Muscle layer of duodenum (tissue), 2 donors: ENCODE measurements around the gene HECW1.
"Not testable (repeated sequence)": the region's sequence is repeated elsewhere in the genome, so short reads cannot be mapped to it uniquely, and the experiment has no call there.

Experiments used
- H3K27ac ChIP-seq: one replicate; pipeline ENCODE4 v1.7.0; 2013; ENCODE audit warnings: mild to moderate bottlenecking, low read length
- H3K27me3 ChIP-seq: one replicate; pipeline ENCODE4 v1.7.0; 2013; ENCODE audit warnings: low read depth, mild to moderate bottlenecking, control low read depth, low read length
- H3K36me3 ChIP-seq, 2 donors: one replicate each; pipeline ENCODE4 v1.7.0; 2013; ENCODE audit warnings: low read length in 2 of 2, control low read depth in 1 of 2, mild to moderate bottlenecking in 1 of 2; ENCODE audit not compliant: insufficient read depth in 2 of 2, control insufficient read depth in 1 of 2
- H3K4me1 ChIP-seq, 2 donors: one replicate each; pipeline ENCODE4 v1.7.0; 2013; ENCODE audit warnings: low read length in 2 of 2, mild to moderate bottlenecking in 2 of 2, control low read depth in 1 of 2, moderate library complexity in 1 of 2; ENCODE audit not compliant: insufficient read depth in 2 of 2, control insufficient read depth in 1 of 2
- H3K4me3 ChIP-seq, 2 donors: one replicate each; pipeline ENCODE4 v1.7.0; 2013; ENCODE audit warnings: low read length in 2 of 2, low read depth in 1 of 2, mild to moderate bottlenecking in 1 of 2
- H3K9me3 ChIP-seq, 2 donors: one replicate each; pipeline ENCODE4 v1.7.0; 2013; ENCODE audit warnings: low read length in 2 of 2, control low read depth in 1 of 2, mild to moderate bottlenecking in 1 of 2; ENCODE audit not compliant: control insufficient read depth in 1 of 2
- donor health status: healthy.

Gene HECW1

GRCh38 chr7:43559171-43559945 is 446.9 kb downstream of the HECW1 start:
- Histone ChIP-seq H3K27me3 (no peaks in the 10 kb centered on the region), H3K9me3 (no peaks in the 10 kb centered on the region), H3K4me3 (no peak overlapping the region), H3K27ac (no peak overlapping the region), H3K4me1 (no peaks in the 10 kb centered on the region), H3K36me3 (no peaks in the 10 kb centered on the region)

- Histone ChIP-seq H3K27me3 (no peaks in the 10 kb centered on the region), H3K9me3 (no peaks in the 10 kb centered on the region), H3K4me3 (no peak overlapping the region), H3K27ac (no peak overlapping the region), H3K4me1 (no peaks in the 10 kb centered on the region), H3K36me3 (no peaks in the 10 kb centered on the region)
Observed at GRCh38 chr7:43559946-43560335, 447.5 kb downstream of the HECW1 start.

- Histone ChIP-seq H3K4me3 (no peak overlapping the region), H3K9me3 (no peaks in the 10 kb centered on the region), H3K36me3 (no peaks in the 10 kb centered on the region), H3K4me1 (no peaks in the 10 kb centered on the region), H3K27ac (no peak overlapping the region), H3K27me3 (no peaks in the 10 kb centered on the region)
Observed at GRCh38 chr7:43560742-43561330, 448.4 kb downstream of the HECW1 start.

- no peaks in the 10 kb centered on the region for H3K36me3 ChIP-seq
- H3K9me3 ChIP-seq, result no peaks in the 10 kb centered on the region
- H3K27me3 ChIP-seq, result no peaks in the 10 kb centered on the region
- no peak overlapping the region for H3K27ac ChIP-seq
- H3K4me1 ChIP-seq, result no peaks in the 10 kb centered on the region
- no peak overlapping the region for H3K4me3 ChIP-seq
Observed at GRCh38 chr7:43562383-43562782, 449.9 kb downstream of the HECW1 start.

- H3K27me3 ChIP-seq, result no peaks in the 10 kb centered on the region
- H3K4me1 ChIP-seq, result no peaks in the 10 kb centered on the region
- H3K9me3 ChIP-seq, result no peaks in the 10 kb centered on the region
- H3K4me3 ChIP-seq, result no peak overlapping the region
- no peak overlapping the region for H3K27ac ChIP-seq
- H3K36me3 ChIP-seq, result no peaks in the 10 kb centered on the region
Observed at GRCh38 chr7:43565786-43566185, 453.3 kb downstream of the HECW1 start.

- Histone ChIP-seq H3K9me3 (no peaks in the 10 kb centered on the region), H3K36me3 (no peaks in the 10 kb centered on the region), H3K27ac (no peak overlapping the region), H3K27me3 (no peaks in the 10 kb centered on the region), H3K4me3 (no peak overlapping the region), H3K4me1 (no peaks in the 10 kb centered on the region)
Observed at GRCh38 chr7:43568529-43568928, 456.1 kb downstream of the HECW1 start.

GRCh38 chr7:43569424-43569823 is 457.0 kb downstream of the HECW1 start:
- no peaks in the 10 kb centered on the region for H3K27me3 ChIP-seq

GRCh38 chr7:43570688-43571365 is 458.4 kb downstream of the HECW1 start:
- Histone ChIP-seq H3K4me3 (no peak overlapping the region), H3K4me1 (no peaks in the 10 kb centered on the region), H3K9me3 (no peaks in the 10 kb centered on the region), H3K27me3 (no peaks in the 10 kb centered on the region), H3K27ac (no peak overlapping the region), H3K36me3 (no peaks in the 10 kb centered on the region)

More at GRCh38 chr7:43569424-43569823, 457.0 kb downstream of the HECW1 start:
- Histone ChIP-seq H3K27ac (no peak overlapping the region), H3K4me3 (no peak overlapping the region), H3K36me3 (no peaks in the 10 kb centered on the region), H3K4me1 (no peaks in the 10 kb centered on the region), H3K9me3 (no peaks in the 10 kb centered on the region)

- H3K27me3 ChIP-seq, result no peaks in the 10 kb centered on the region
- H3K4me1 ChIP-seq, result no peaks in the 10 kb centered on the region
- no peaks in the 10 kb centered on the region for H3K9me3 ChIP-seq
- no peak overlapping the region for H3K4me3 ChIP-seq
- no peaks in the 10 kb centered on the region for H3K36me3 ChIP-seq
- no peak overlapping the region for H3K27ac ChIP-seq
Observed at GRCh38 chr7:43572516-43573049, 460.1 kb downstream of the HECW1 start.

- not testable (repeated sequence) for H3K27ac ChIP-seq, H3K4me3 ChIP-seq, H3K9me3 ChIP-seq, H3K4me1 ChIP-seq, H3K27me3 ChIP-seq, H3K36me3 ChIP-seq
Observed at GRCh38 chr7:43573832-43574231, 461.4 kb downstream of the HECW1 start.

GRCh38 chr7:43575506-43575905 is 463.1 kb downstream of the HECW1 start:
- no peaks in the 10 kb centered on the region for H3K36me3 ChIP-seq
- H3K4me3 ChIP-seq, result no peak overlapping the region

More at GRCh38 chr7:43575506-43575905, 463.1 kb downstream of the HECW1 start:
- Histone ChIP-seq H3K9me3 (no peaks in the 10 kb centered on the region), H3K27me3 (no peaks in the 10 kb centered on the region), H3K27ac (no peak overlapping the region), H3K4me1 (no peaks in the 10 kb centered on the region)
